Astrocyte (in vitro differentiated cells and primary cell): Measurements from ENCODE around the gene CLINT1.

ENCODE experiments used
- CTCF ChIP-seq: IDR thresholded peaks from 2 replicates; pipeline ENCODE4 v1.5.1; 2011; ENCODE audit warnings: low read depth, mild to moderate bottlenecking, inconsistent platforms, low read length, moderate library complexity; ENCODE audit not compliant: insufficient read depth
- EZH2 ChIP-seq: IDR thresholded peaks from 2 replicates; pipeline ENCODE4 v1.6.1; 2012; ENCODE audit warnings: mild to moderate bottlenecking, low read length, inconsistent platforms; ENCODE audit not compliant: insufficient read depth

GRCh38 chr5:157842185-157842584 is 16.8 kb downstream of the CLINT1 start:
- TF ChIP-seq CTCF (no peak), EZH2 (no peak)
